K562 (cell line): ENCODE data around the gene FSD1L. TPM values are rescaled to one million over a fixed set of nuclear protein-coding genes. Genes with fewer than 3 reads are reported as not detected.

ENCODE experiments used
- ATAC-seq: fragments of 200-7000 bp; cut with Tn5 transposase; 3 replicates; pipeline ENCODE4 v1.9.1; 2020; ENCODE audit warnings: moderate library complexity
- BruUV-seq: library from RNA; stranded (reverse); fragments of 400-500 nt; replicated peaks from 2 replicates; lab custom pipeline; 2021; lab: Mats Ljungman, UMichigan
- CTCF ChIA-PET: fragments of 300-600 bp; formaldehyde crosslinking; extraction: SDS; loops from one replicate; lab custom pipeline; 2021; ENCODE audit warnings: low intra/inter-chr PET ratio; lab: Yijun Ruan, JAX
- POLR2A ChIA-PET: fragments of 300-600, 350-650 bp; sonication (Branson Sonifier 250); formaldehyde crosslinking; extraction: SDS; loops from one replicate; lab custom pipeline; 2021; ENCODE audit warnings: antibody characterized with exemption, inconsistent platforms; lab: Yijun Ruan, JAX
- DNase-seq, 4 experiments: peaks; one replicate each; pipeline versions ENCODE4 v3.0.0 to v3.0.0-alpha.2; 2011 to 2018; ENCODE audit warnings: low spot score in 3 of 4, mixed read lengths in 3 of 4; ENCODE audit errors: extremely low read depth in 1 of 4
- FAIRE-seq: peaks from 2 replicates; lab custom pipeline; 2011; peaks lifted over from hg19 to GRCh38; lab: Jason Lieb, UNC
- H2AFZ ChIP-seq: 2 replicates; pipeline ENCODE4 v1.6.0; 2011; ENCODE audit warnings: low read depth, low read length, control low read depth, inconsistent platforms
- H3K27ac ChIP-seq: fragments of 200-600 bp; 3 replicates; pipeline ENCODE4 v1.8.0; 2011; ENCODE audit warnings: low read depth, mild to moderate bottlenecking, control low read depth, inconsistent platforms, low read length, moderate library complexity, mixed read lengths; ENCODE audit errors: extremely low read depth
- H3K27me3 ChIP-seq, 2 experiments: fragments of 300-600 bp in 1 of 2; 2 replicates in 1 of 2; 3 replicates in 1 of 2; pipeline versions ENCODE4 v1.6.0 to v1.8.0; 2011; ENCODE audit warnings: inconsistent platforms in 2 of 2, low read length in 2 of 2, mild to moderate bottlenecking in 1 of 2, mixed read lengths in 1 of 2, moderate library complexity in 1 of 2; ENCODE audit not compliant: control insufficient read depth in 2 of 2, insufficient read depth in 2 of 2
- H3K36me3 ChIP-seq: fragments of 300-600 bp; 3 replicates; pipeline ENCODE4 v1.8.0; 2011; ENCODE audit warnings: mild to moderate bottlenecking, low read length, inconsistent platforms; ENCODE audit not compliant: control insufficient read depth, insufficient read depth
- H3K4me1 ChIP-seq, 2 experiments: fragments of 200-600 bp in 1 of 2; replicated peaks in 1 of 2; 2 replicates in 1 of 2; 3 replicates in 1 of 2; pipeline versions ENCODE4 v1.5.1 to v1.8.0; 2011; ENCODE audit warnings: inconsistent platforms in 2 of 2, low read length in 2 of 2, mild to moderate bottlenecking in 1 of 2, mixed read lengths in 1 of 2, moderate library complexity in 1 of 2; ENCODE audit not compliant: control insufficient read depth in 2 of 2, insufficient read depth in 2 of 2
- H3K4me2 ChIP-seq: 2 replicates; pipeline ENCODE4 v1.6.1; 2011; ENCODE audit warnings: low read length, control low read depth, inconsistent platforms, mixed read lengths; ENCODE audit not compliant: insufficient read depth
- H3K4me3 ChIP-seq: fragments of 200-600 bp; sonication (generic), shearing (Covaris generic); 2 replicates; pipeline ENCODE4 v1.5.1; 2016; ENCODE audit warnings: control low read depth, inconsistent platforms
- H3K79me2 ChIP-seq: fragments of 200-600 bp; 3 replicates; pipeline ENCODE4 v1.8.0; 2011; ENCODE audit warnings: low read length, inconsistent platforms; ENCODE audit not compliant: control insufficient read depth, insufficient read depth
- H3K9ac ChIP-seq, 2 experiments: 2 replicates each; pipeline versions ENCODE4 v1.6.0 to v1.6.1; 2011; ENCODE audit warnings: low read depth in 2 of 2, low read length in 2 of 2, control low read depth in 1 of 2, inconsistent platforms in 1 of 2, mild to moderate bottlenecking in 1 of 2, mixed read lengths in 1 of 2; ENCODE audit not compliant: insufficient read depth in 1 of 2
- H3K9me1 ChIP-seq: one replicate; pipeline ENCODE4 v1.6.0; 2011; ENCODE audit warnings: inconsistent platforms, mild to moderate bottlenecking, low read length, moderate library complexity; ENCODE audit not compliant: control insufficient read depth, insufficient read depth
- H3K9me3 ChIP-seq: replicated peaks from 2 replicates; pipeline ENCODE4 v1.5.1; 2011; ENCODE audit warnings: low read depth, low read length, inconsistent platforms; ENCODE audit not compliant: control insufficient read depth, insufficient read depth
- H4K20me1 ChIP-seq: replicated peaks from 2 replicates; pipeline ENCODE4 v1.6.1; 2011; ENCODE audit warnings: low read length, inconsistent platforms, mixed read lengths; ENCODE audit not compliant: control insufficient read depth, insufficient read depth
- ATF4 ChIP-seq: fragments of 450-650 bp; formaldehyde crosslinking; IDR thresholded peaks from 2 replicates; pipeline ENCODE4 v1.4.0; 2022; ENCODE audit warnings: mild to moderate bottlenecking, moderate library complexity
- C11orf30 ChIP-seq: fragments of 450-650 bp; IDR thresholded peaks from 2 replicates; pipeline ENCODE4 v1.6.1; 2016; ENCODE audit warnings: low read depth, mild to moderate bottlenecking
- ERF ChIP-seq: fragments of 450-650 bp; formaldehyde crosslinking; IDR thresholded peaks from 2 replicates; pipeline ENCODE4 v1.4.0; 2020; ENCODE audit warnings: mild to moderate bottlenecking, mixed read lengths
- FOXA1 ChIP-seq: fragments of 450-650 bp; IDR thresholded peaks from 2 replicates; pipeline ENCODE4 v1.6.1; 2016; ENCODE audit warnings: mild to moderate bottlenecking, borderline replicate concordance
- GTF2E2 ChIP-seq: fragments of 200-800 bp; sonication (Bioruptor generic); IDR thresholded peaks from 2 replicates; pipeline ENCODE4 v1.6.1; 2016; ENCODE audit warnings: missing genetic modification characterization, missing compliant biosample characterization
- MAFG ChIP-seq: fragments of 450-650 bp; conservative IDR thresholded peaks from 2 replicates; pipeline ENCODE4 v1.6.1; 2016; ENCODE audit warnings: missing genetic modification characterization, missing compliant biosample characterization
- MTA1 ChIP-seq: fragments of 450-650 bp; IDR thresholded peaks from 2 replicates; pipeline ENCODE4 v1.6.1; 2017; ENCODE audit warnings: borderline replicate concordance
- MTA2 ChIP-seq: fragments of 450-650 bp; IDR thresholded peaks from 2 replicates; pipeline ENCODE4 v1.6.1; 2016; ENCODE audit warnings: low read depth
- SAP30 ChIP-seq: fragments of 200-600 bp; sonication (generic); IDR thresholded peaks from 2 replicates; pipeline ENCODE4 v1.6.1; 2012; ENCODE audit warnings: borderline replicate concordance, low read depth, mild to moderate bottlenecking, moderate library complexity, low read length, control low read depth, inconsistent platforms; ENCODE audit not compliant: insufficient read depth, poor library complexity, severe bottlenecking
- SMAD4 ChIP-seq: fragments of 250-450 bp; sonication (Bioruptor Pico); conservative IDR thresholded peaks from 2 replicates; pipeline ENCODE4 v1.8.0; 2021; ENCODE audit warnings: inconsistent platforms, mild to moderate bottlenecking, moderate library complexity
- TEAD1 ChIP-seq, 2 experiments: fragments of 450-650 bp in 1 of 2; sonication (generic) in 1 of 2; formaldehyde crosslinking; IDR thresholded peaks; 2 replicates each; pipeline versions ENCODE4 v1.4.0 to v1.8.0; 2020 to 2022; ENCODE audit warnings: mild to moderate bottlenecking in 2 of 2, missing genetic modification reagents in 1 of 2
- ZNF197 ChIP-seq: fragments of 200-800 bp; sonication (Bioruptor generic); IDR thresholded peaks from 2 replicates; pipeline ENCODE4 v1.6.1; 2016; ENCODE audit warnings: low read depth, missing genetic modification characterization, missing compliant biosample characterization
- ZNF316 ChIP-seq: fragments of 450-650 bp; IDR thresholded peaks from 2 replicates; pipeline ENCODE4 v1.6.1; 2016
- ZNF609 ChIP-seq: sonication (generic); formaldehyde crosslinking; IDR thresholded peaks from 2 replicates; pipeline ENCODE4 v1.8.1; 2023; ENCODE audit warnings: missing genetic modification reagents, mild to moderate bottlenecking, borderline replicate concordance
- WGBS: fragments of 100-300 bp; shearing (Covaris generic); methylation state at CpG from one replicate; pipeline ENCODE4 v1.1.6; 2016; ENCODE audit warnings: low coverage, mixed read lengths; ENCODE audit not compliant: insufficient coverage; ENCODE audit errors: missing lambda C conversion rate; 5-methylcytosine and 5-hydroxymethylcytosine counted together
- in situ Hi-C: fragments of 300-500 bp; cut with MboI; formaldehyde crosslinking; loops from 4 replicates; pipeline ENCODE4 v1.15.0; 2018; ENCODE audit warnings: inconsistent platforms, mixed read lengths
- intact Hi-C: fragments of 100-400 bp; cut with micrococcal nuclease; formaldehyde crosslinking; loops from 2 replicates; pipeline ENCODE4 v1.14.2; 2022
- polyA plus RNA-seq, 8 experiments: library from polyadenylated mRNA; depleted of rRNA in 4 of 8; stranded (reverse) in 5 of 8; unstranded in 3 of 8; fragments of >200 nt; fragmentation: Nextera tagmentation in 2 of 8; fragmentation: Illumina TruSeq in 1 of 8; extraction: Ambion mirVana in 2 of 8; extraction: Trizol in 1 of 8; gene quantifications; 2 replicates each; pipeline versions ENCODE4 v1.2.1 to v1.2.3, GENCODE V29; 2011 to 2014; ENCODE audit warnings: inconsistent platforms in 1 of 8, missing spikeins in 1 of 8
- total RNA-seq, 7 experiments: library from RNA; depleted of rRNA in 6 of 7; stranded (reverse); fragments of >200 nt in 6 of 7; fragmentation: Illumina TruSeq in 2 of 7; extraction: Trizol in 2 of 7; gene quantifications; 2 replicates each; pipeline versions ENCODE4 v1.2.1 to v1.2.3, GENCODE V29; 2011 to 2021; ENCODE audit warnings: low replicate concordance in 1 of 7
- TF ChIP-seq, protein P1 (sequence below): fragments of 250-450 bp; sonication (Bioruptor Pico); IDR thresholded peaks from 2 replicates; pipeline ENCODE4 v1.5.0; 2021
- TF ChIP-seq, protein P2 (sequence below): fragments of 450-650 bp; formaldehyde crosslinking; conservative IDR thresholded peaks from 2 replicates; pipeline ENCODE4 v1.4.0; 2022; ENCODE audit warnings: mild to moderate bottlenecking, missing genetic modification characterization

Gene FSD1L
- total and polyA plus RNA-seq, 9 of the 15 experiments (the other 6 are each of a cell fraction or from before 2014, with no cell fraction given): 0.95 to 4.2 (median 2.1) TPM

DNA sequence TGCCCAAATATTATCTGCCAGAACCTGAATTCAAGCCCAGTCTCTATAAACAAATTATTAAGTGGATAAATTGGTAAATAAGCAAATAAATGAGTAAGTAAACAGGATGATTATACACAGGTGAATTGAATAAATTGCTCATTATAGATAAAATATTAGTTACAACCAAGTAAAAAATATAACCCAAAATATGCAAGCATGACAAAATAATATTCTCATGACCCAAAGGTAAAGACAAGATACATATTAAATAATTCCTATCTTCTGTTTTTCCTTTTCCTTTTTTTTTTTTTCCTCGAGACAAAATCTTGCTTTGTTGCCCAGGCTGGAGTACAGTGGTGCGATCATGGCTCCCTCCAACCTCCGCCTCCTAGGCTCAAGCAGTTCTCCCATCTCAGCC lies 21.2 kb upstream of the FSD1L start:
- Histone ChIP-seq H3K9me3 (no peaks in the 10 kb centered on the region), H3K27ac (no peak overlapping the region), H3K79me2 (no peaks in the 10 kb centered on the region), H2AFZ (no peak overlapping the region; the same call in 1 of the 2 replicates), H3K36me3 (no peaks in the 10 kb centered on the region), H3K4me3 (no peak overlapping the region), H3K4me1 (no peaks in the 10 kb centered on the region), H3K9me1 (no peaks in the 10 kb centered on the region), H3K4me2 (no peak overlapping the region), H4K20me1 (no peaks in the 10 kb centered on the region), H3K27me3 (peaks cover 9 to 14% of the 10 kb centered on the region in 2 experiments; a peak in 4 of 5 replicates), H3K9ac (no peak overlapping the region)
- TF ChIP-seq ZNF609 (CRISPR knock-in tag) (no peak), C11orf30 (peak; percentile 68), SAP30 (no peak), ZNF316 (peak; percentile 91), ATF4 (CRISPR knock-in tag) (no peak), GTF2E2 (tag) (no peak), ZNF197 (CRISPR knock-in tag) (no peak), MTA1 (no peak), TEAD1 (CRISPR knock-in tag; IDR thresholded peaks at IDR 0.05) (no peak), SMAD4 (no peak), MAFG (tag) (peak; percentile 34; the same call in 1 of the 2 replicates), ERF (CRISPR knock-in tag) (no peak), MTA2 (no peak), FOXA1 (no peak)
- TF ChIP-seq, protein P1, sequence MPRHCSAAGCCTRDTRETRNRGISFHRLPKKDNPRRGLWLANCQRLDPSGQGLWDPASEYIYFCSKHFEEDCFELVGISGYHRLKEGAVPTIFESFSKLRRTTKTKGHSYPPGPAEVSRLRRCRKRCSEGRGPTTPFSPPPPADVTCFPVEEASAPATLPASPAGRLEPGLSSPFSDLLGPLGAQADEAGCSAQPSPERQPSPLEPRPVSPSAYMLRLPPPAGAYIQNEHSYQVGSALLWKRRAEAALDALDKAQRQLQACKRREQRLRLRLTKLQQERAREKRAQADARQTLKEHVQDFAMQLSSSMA (CRISPR knock-in tag): no peak
- TF ChIP-seq, protein P2, sequence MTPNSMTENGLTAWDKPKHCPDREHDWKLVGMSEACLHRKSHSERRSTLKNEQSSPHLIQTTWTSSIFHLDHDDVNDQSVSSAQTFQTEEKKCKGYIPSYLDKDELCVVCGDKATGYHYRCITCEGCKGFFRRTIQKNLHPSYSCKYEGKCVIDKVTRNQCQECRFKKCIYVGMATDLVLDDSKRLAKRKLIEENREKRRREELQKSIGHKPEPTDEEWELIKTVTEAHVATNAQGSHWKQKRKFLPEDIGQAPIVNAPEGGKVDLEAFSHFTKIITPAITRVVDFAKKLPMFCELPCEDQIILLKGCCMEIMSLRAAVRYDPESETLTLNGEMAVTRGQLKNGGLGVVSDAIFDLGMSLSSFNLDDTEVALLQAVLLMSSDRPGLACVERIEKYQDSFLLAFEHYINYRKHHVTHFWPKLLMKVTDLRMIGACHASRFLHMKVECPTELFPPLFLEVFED (CRISPR knock-in tag): no peak
- intact Hi-C loops (loop anchor here (1.0 to 5.0 kb wide), 5 partner anchors 49 to 455 kb away; no protein-coding TSS in a partner anchor), in situ Hi-C loops (no loop called here)
- peak; percentile 42 for FAIRE-seq
- ChIA-PET POLR2A (no interaction called here), CTCF (interaction anchor here (1.6 kb wide), 1 partner anchor 48 kb away, joined by 3 read pairs; no protein-coding TSS in a partner anchor)
- no TSS peak for BruUV-seq
- 11% methylated on average over 3 of the region's 3 CpGs for WGBS
- 0 out of 3 replicates have a peak, but pooled peaks have one; percentile 21 for ATAC-seq
- no peak for DNase-seq
